Esophagus (tissue), 2 donors: Measurements from ENCODE around the gene SERTAD2. TPM values are rescaled to one million over a fixed set of nuclear protein-coding genes. Genes with fewer than 3 reads are reported as not detected.

Experiments
- H3K27ac ChIP-seq, 2 donors: one replicate each; pipeline ENCODE4 v1.5.1; 2013; ENCODE audit warnings: low read depth in 2 of 2, mild to moderate bottlenecking in 2 of 2, inconsistent platforms in 1 of 2, low read length in 1 of 2, moderate library complexity in 1 of 2
- H3K27me3 ChIP-seq, 2 donors: one replicate each; pipeline ENCODE4 v1.6.1; 2013; ENCODE audit warnings: low read length in 2 of 2, control low read depth in 1 of 2, mild to moderate bottlenecking in 1 of 2; ENCODE audit not compliant: insufficient read depth in 2 of 2, control insufficient read depth in 1 of 2
- H3K36me3 ChIP-seq, 2 donors: one replicate each; pipeline ENCODE4 v1.6.1; 2013; ENCODE audit warnings: low read length in 1 of 2; ENCODE audit not compliant: control insufficient read depth in 2 of 2, insufficient read depth in 2 of 2
- H3K4me1 ChIP-seq, 2 donors: one replicate each; pipeline ENCODE4 v1.6.1; 2013; ENCODE audit warnings: low read length in 1 of 2; ENCODE audit not compliant: control insufficient read depth in 2 of 2, insufficient read depth in 2 of 2
- H3K4me3 ChIP-seq, 2 donors: one replicate each; pipeline ENCODE4 v1.5.1; 2013; ENCODE audit warnings: low read length in 2 of 2, mild to moderate bottlenecking in 2 of 2, low read depth in 1 of 2, moderate library complexity in 1 of 2
- H3K9me3 ChIP-seq, 2 donors: one replicate each; pipeline ENCODE4 v1.6.1; 2013; ENCODE audit warnings: mild to moderate bottlenecking in 2 of 2, low read depth in 1 of 2, low read length in 1 of 2, moderate library complexity in 1 of 2; ENCODE audit not compliant: control insufficient read depth in 2 of 2, insufficient read depth in 1 of 2
- WGBS, 2 donors: extraction: QIAGEN DNeasy Blood & Tissue Kit; methylation state at CpG; one replicate each; pipeline ENCODE4 v1.1.7; 2013; 5-methylcytosine and 5-hydroxymethylcytosine counted together
- polyA plus RNA-seq, 2 donors: library from polyadenylated mRNA; stranded (reverse); fragments of 200-250 nt; gene quantifications; one replicate each; pipeline ENCODE4 v1.2.3, GENCODE V29; 2013
- donor health status: healthy with polysubstance abuse.
- donor health status: Bipolar disorder and iron deficiency.

SERTAD2 gene
- polyA plus RNA-seq, 2 donors = 13.6 to 22.9 TPM

- H3K27me3 ChIP-seq = no peaks in the 10 kb centered on the region
- no peak overlapping the region for H3K27ac ChIP-seq
- H3K36me3 ChIP-seq = no peaks in the 10 kb centered on the region
- H3K9me3 ChIP-seq = no peaks in the 10 kb centered on the region
- no peaks in the 10 kb centered on the region for H3K4me1 ChIP-seq
- no peak overlapping the region for H3K4me3 ChIP-seq
- 78 to 82% methylated on average over 5 of the region's 5 CpGs for WGBS, 2 donors
These were observed 22.1 kb upstream of the SERTAD2 start for GRCh38 chr2:64675860-64676259.

- H3K27me3 ChIP-seq = no peaks in the 10 kb centered on the region
- no peaks in the 10 kb centered on the region for H3K4me1 ChIP-seq
- no peak overlapping the region for H3K4me3 ChIP-seq
- H3K36me3 ChIP-seq = no peaks in the 10 kb centered on the region
- H3K9me3 ChIP-seq = no peaks in the 10 kb centered on the region
- 35 to 41% methylated on average over 2 of the region's 2 CpGs for WGBS, 2 donors
- H3K27ac ChIP-seq = no peak overlapping the region
These were observed 19.0 kb upstream of the SERTAD2 start for GRCh38 chr2:64672708-64673107.

- H3K9me3 ChIP-seq = no peaks in the 10 kb centered on the region
These were observed 16.3 kb upstream of the SERTAD2 start for GRCh38 chr2:64670047-64670446.

GRCh38 chr2:64669288-64669687 is 15.6 kb upstream of the SERTAD2 start:
- Histone ChIP-seq H3K27me3 (no peaks in the 10 kb centered on the region), H3K4me3 (no peak overlapping the region), H3K27ac (no peak overlapping the region), H3K4me1 (no peaks in the 10 kb centered on the region), H3K36me3 (no peaks in the 10 kb centered on the region), H3K9me3 (no peaks in the 10 kb centered on the region)
- WGBS, 2 donors = 91 to 94% methylated on average over 2 of the region's 2 CpGs

More at GRCh38 chr2:64670047-64670446, 16.3 kb upstream of the SERTAD2 start:
- Histone ChIP-seq H3K27me3 (no peaks in the 10 kb centered on the region), H3K27ac (no peak overlapping the region), H3K4me3 (no peak overlapping the region), H3K36me3 (no peaks in the 10 kb centered on the region), H3K4me1 (no peaks in the 10 kb centered on the region)

GRCh38 chr2:64668542-64668941 is 14.8 kb upstream of the SERTAD2 start:
- H3K27me3 ChIP-seq = no peaks in the 10 kb centered on the region
- H3K4me1 ChIP-seq = no peaks in the 10 kb centered on the region
- 90 to 94% methylated on average over 3 of the region's 3 CpGs for WGBS, 2 donors
- H3K36me3 ChIP-seq = no peaks in the 10 kb centered on the region
- no peaks in the 10 kb centered on the region for H3K9me3 ChIP-seq
- H3K4me3 ChIP-seq = no peak overlapping the region
- no peak overlapping the region for H3K27ac ChIP-seq

- H3K27me3 ChIP-seq = no peaks in the 10 kb centered on the region
- WGBS, 2 donors = 90 to 95% methylated on average over 1 of the region's 1 CpG
- H3K36me3 ChIP-seq = no peaks in the 10 kb centered on the region
- H3K4me1 ChIP-seq = no peaks in the 10 kb centered on the region
- H3K9me3 ChIP-seq = no peaks in the 10 kb centered on the region
- H3K4me3 ChIP-seq = no peak overlapping the region
- no peak overlapping the region for H3K27ac ChIP-seq
These were observed 13.8 kb upstream of the SERTAD2 start for GRCh38 chr2:64667535-64667934.

- 57 to 71% methylated on average over 3 of the region's 3 CpGs for WGBS, 2 donors
- no peak overlapping the region for H3K27ac ChIP-seq
These were observed 13.2 kb upstream of the SERTAD2 start for GRCh38 chr2:64666810-64667438.

GRCh38 chr2:64665709-64666108 is 12.0 kb upstream of the SERTAD2 start:
- Histone ChIP-seq H3K27ac (no peak overlapping the region), H3K4me3 (no peak overlapping the region), H3K27me3 (no peaks in the 10 kb centered on the region), H3K36me3 (no peaks in the 10 kb centered on the region), H3K4me1 (no peaks in the 10 kb centered on the region), H3K9me3 (no peaks in the 10 kb centered on the region)
- 96 to 97% methylated on average over 8 of the region's 8 CpGs for WGBS, 2 donors

More at GRCh38 chr2:64666810-64667438, 13.2 kb upstream of the SERTAD2 start:
- Histone ChIP-seq H3K4me3 (no peak overlapping the region), H3K4me1 (no peaks in the 10 kb centered on the region), H3K36me3 (no peaks in the 10 kb centered on the region), H3K9me3 (no peaks in the 10 kb centered on the region), H3K27me3 (no peaks in the 10 kb centered on the region)

- Histone ChIP-seq H3K9me3 (no peaks in the 10 kb centered on the region), H3K27ac (no peak overlapping the region), H3K4me3 (no peak overlapping the region), H3K4me1 (no peaks in the 10 kb centered on the region), H3K36me3 (no peaks in the 10 kb centered on the region), H3K27me3 (no peaks in the 10 kb centered on the region)
- WGBS, 2 donors = 100% methylated on average over 1 of the region's 1 CpG
These were observed 9.7 kb upstream of the SERTAD2 start for GRCh38 chr2:64663402-64663801.

GRCh38 chr2:64661741-64662169 is 8.0 kb upstream of the SERTAD2 start:
- Histone ChIP-seq H3K36me3 (no peaks in the 10 kb centered on the region), H3K4me1 (no peaks in the 10 kb centered on the region), H3K9me3 (no peaks in the 10 kb centered on the region), H3K4me3 (no peak overlapping the region), H3K27ac (no peak overlapping the region), H3K27me3 (no peaks in the 10 kb centered on the region)
- 47 to 68% methylated on average over 2 of the region's 2 CpGs for WGBS, 2 donors
